Measurements from ENCODE around the gene MYLK.

The MYLK gene

DNA sequence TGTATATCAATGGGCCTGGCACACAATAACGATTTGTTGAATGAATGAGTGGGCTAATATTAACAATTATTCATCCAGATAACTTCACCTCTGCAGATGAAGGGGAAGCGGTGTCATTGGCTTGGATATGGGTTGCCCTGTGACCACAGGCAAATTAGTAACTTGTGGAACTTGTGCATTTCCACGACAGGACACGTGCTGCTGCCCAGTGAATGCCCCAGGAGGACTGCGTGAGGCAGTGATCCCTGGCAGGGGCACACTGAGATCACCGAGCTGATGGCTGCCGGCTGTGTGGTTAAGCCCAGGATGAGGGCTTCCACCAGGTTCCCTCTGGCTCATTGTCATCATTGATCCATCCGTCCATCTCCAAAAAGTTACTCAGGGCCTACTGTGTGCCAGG, 215.2 kb downstream of the MYLK start:
- H3K4me3 ChIP-seq (ENCODE audit: low read depth, low read length): no peak overlapping the region
- H3K36me3 ChIP-seq (ENCODE audit: control insufficient read depth, insufficient read depth, low read length): no peaks in the 10 kb centered on the region
- H3K4me1 ChIP-seq (ENCODE audit: control insufficient read depth, insufficient read depth, low read length): no peaks in the 10 kb centered on the region
- no peaks in the 10 kb centered on the region for H3K27me3 ChIP-seq (ENCODE audit: control insufficient read depth, insufficient read depth, low read length)
- no peaks in the 10 kb centered on the region for H3K9me3 ChIP-seq (ENCODE audit: control insufficient read depth, insufficient read depth, low read depth, low read length)
- H3K27ac ChIP-seq (ENCODE audit: low read depth, low read length): no peak overlapping the region
- H3K9ac ChIP-seq (ENCODE audit: low read length): no peak overlapping the region

- no peaks in the 10 kb centered on the region for H3K36me3 ChIP-seq (ENCODE audit: control insufficient read depth, insufficient read depth, low read length)
- H3K9ac ChIP-seq (ENCODE audit: low read length): no peak overlapping the region
- H3K9me3 ChIP-seq (ENCODE audit: control insufficient read depth, insufficient read depth, low read depth, low read length): no peaks in the 10 kb centered on the region
- H3K4me3 ChIP-seq (ENCODE audit: low read depth, low read length): no peak overlapping the region
- H3K4me1 ChIP-seq (ENCODE audit: control insufficient read depth, insufficient read depth, low read length): no peaks in the 10 kb centered on the region
- no peaks in the 10 kb centered on the region for H3K27me3 ChIP-seq (ENCODE audit: control insufficient read depth, insufficient read depth, low read length)
- no peak overlapping the region for H3K27ac ChIP-seq (ENCODE audit: low read depth, low read length)
Observed at GRCh38 chr3:123667784-123668183, 216.3 kb downstream of the MYLK start.

- Histone ChIP-seq H3K9ac (ENCODE audit: low read length) (no peak overlapping the region), H3K27ac (ENCODE audit: low read depth, low read length) (no peak overlapping the region), H3K36me3 (ENCODE audit: control insufficient read depth, insufficient read depth, low read length) (no peaks in the 10 kb centered on the region), H3K9me3 (ENCODE audit: control insufficient read depth, insufficient read depth, low read depth, low read length) (no peaks in the 10 kb centered on the region), H3K27me3 (ENCODE audit: control insufficient read depth, insufficient read depth, low read length) (no peaks in the 10 kb centered on the region), H3K4me1 (ENCODE audit: control insufficient read depth, insufficient read depth, low read length) (no peaks in the 10 kb centered on the region), H3K4me3 (ENCODE audit: low read depth, low read length) (no peak overlapping the region)
Observed at GRCh38 chr3:123664753-123665152, 219.4 kb downstream of the MYLK start.

GRCh38 chr3:123663977-123664376, 220.2 kb downstream of the MYLK start:
- H3K27me3 ChIP-seq (ENCODE audit: control insufficient read depth, insufficient read depth, low read length): no peaks in the 10 kb centered on the region
- no peak overlapping the region for H3K9ac ChIP-seq (ENCODE audit: low read length)
- no peaks in the 10 kb centered on the region for H3K4me1 ChIP-seq (ENCODE audit: control insufficient read depth, insufficient read depth, low read length)
- no peaks in the 10 kb centered on the region for H3K9me3 ChIP-seq (ENCODE audit: control insufficient read depth, insufficient read depth, low read depth, low read length)
- no peaks in the 10 kb centered on the region for H3K36me3 ChIP-seq (ENCODE audit: control insufficient read depth, insufficient read depth, low read length)
- no peak overlapping the region for H3K27ac ChIP-seq (ENCODE audit: low read depth, low read length)
- no peak overlapping the region for H3K4me3 ChIP-seq (ENCODE audit: low read depth, low read length)

DNA sequence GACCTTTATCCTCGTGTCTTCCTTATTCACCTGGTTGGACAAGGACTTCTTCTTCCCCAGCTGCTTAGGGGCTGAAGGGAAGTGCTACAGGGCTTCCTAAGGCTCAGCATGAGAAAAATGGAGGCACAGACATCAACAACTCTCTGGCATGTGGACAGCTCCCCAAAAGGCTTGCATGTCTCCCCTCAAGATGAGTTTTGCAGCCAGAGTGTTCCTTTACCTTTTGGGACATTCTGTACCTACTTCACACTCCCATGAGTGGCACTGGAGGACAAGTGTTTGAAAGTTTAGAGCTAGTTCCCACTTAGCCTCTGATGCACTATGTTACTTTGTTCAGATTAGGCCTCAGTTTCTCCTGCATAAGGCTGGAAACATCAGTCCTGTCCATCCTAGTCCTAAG, 222.2 kb downstream of the MYLK start:
- H3K4me3 ChIP-seq (ENCODE audit: low read depth, low read length): no peak overlapping the region
- no peak overlapping the region for H3K27ac ChIP-seq (ENCODE audit: low read depth, low read length)
- H3K4me1 ChIP-seq (ENCODE audit: control insufficient read depth, insufficient read depth, low read length): no peaks in the 10 kb centered on the region
- H3K27me3 ChIP-seq (ENCODE audit: control insufficient read depth, insufficient read depth, low read length): no peaks in the 10 kb centered on the region
- peaks cover 7% of the 10 kb centered on the region for H3K9me3 ChIP-seq (ENCODE audit: control insufficient read depth, insufficient read depth, low read depth, low read length)
- H3K9ac ChIP-seq (ENCODE audit: low read length): no peak overlapping the region
- peaks cover 3% of the 10 kb centered on the region for H3K36me3 ChIP-seq (ENCODE audit: control insufficient read depth, insufficient read depth, low read length)

DNA sequence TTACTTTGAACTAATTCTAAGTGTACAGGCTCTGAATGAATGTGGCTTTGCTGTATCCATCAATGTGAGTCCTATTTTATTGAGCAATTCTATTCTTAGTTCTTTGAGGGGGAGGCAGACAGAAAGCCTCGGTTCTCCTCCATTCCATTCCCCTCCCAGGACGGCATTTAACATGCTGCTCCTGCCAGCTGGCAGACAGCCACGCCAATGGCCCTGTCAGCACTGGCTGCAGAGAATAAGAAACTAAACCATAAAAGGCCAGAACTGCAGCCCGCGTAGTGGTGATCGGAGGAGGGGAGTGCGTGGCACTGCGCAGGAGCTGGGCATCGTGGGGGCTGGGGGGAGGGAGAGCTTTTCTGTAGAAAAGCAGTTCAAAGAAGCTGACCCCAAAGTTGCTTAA, 223.2 kb downstream of the MYLK start:
- Histone ChIP-seq H3K4me3 (ENCODE audit: low read depth, low read length) (no peak overlapping the region), H3K4me1 (ENCODE audit: control insufficient read depth, insufficient read depth, low read length) (no peaks in the 10 kb centered on the region)

DNA sequence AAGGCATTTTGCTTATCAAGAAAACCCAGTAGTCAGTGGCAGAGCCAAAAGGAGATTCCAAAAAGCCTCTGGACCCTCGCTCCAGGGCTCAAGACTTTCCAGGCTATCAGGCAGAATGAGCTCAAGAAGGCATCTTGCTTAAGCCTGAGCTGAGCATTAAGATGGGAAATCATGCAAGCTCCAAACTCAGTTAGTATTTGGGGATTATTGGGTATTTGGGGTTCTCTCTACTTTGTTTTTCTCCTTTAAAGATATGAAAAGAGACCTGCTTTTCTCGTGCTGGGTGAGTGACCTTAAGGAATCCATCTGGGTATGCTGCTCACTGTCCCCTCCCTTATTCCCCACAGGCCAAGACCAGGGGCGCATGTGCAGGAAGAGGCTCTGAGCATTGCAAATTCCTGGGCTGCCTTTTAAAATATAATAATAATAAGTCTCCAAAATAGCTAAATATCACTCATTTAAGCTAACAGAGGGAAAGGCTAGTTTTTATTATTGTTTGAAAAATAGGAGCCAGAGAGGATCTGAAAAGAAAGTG, 223.9 kb downstream of the MYLK start:
- H3K9ac ChIP-seq (ENCODE audit: low read length): no peak overlapping the region
- H3K27me3 ChIP-seq (ENCODE audit: control insufficient read depth, insufficient read depth, low read length): no peaks in the 10 kb centered on the region
- H3K9me3 ChIP-seq (ENCODE audit: control insufficient read depth, insufficient read depth, low read depth, low read length): peaks cover 10% of the 10 kb centered on the region
- no peak overlapping the region for H3K4me3 ChIP-seq (ENCODE audit: low read depth, low read length)
- H3K4me1 ChIP-seq (ENCODE audit: control insufficient read depth, insufficient read depth, low read length): no peaks in the 10 kb centered on the region
- no peak overlapping the region for H3K27ac ChIP-seq (ENCODE audit: low read depth, low read length)
- H3K36me3 ChIP-seq (ENCODE audit: control insufficient read depth, insufficient read depth, low read length): peaks cover 5% of the 10 kb centered on the region

More for the DNA sequence above, 223.2 kb downstream of the MYLK start:
- H3K9ac ChIP-seq (ENCODE audit: low read length): no peak overlapping the region
- H3K36me3 ChIP-seq (ENCODE audit: control insufficient read depth, insufficient read depth, low read length): peaks cover 5% of the 10 kb centered on the region
- no peak overlapping the region for H3K27ac ChIP-seq (ENCODE audit: low read depth, low read length)
- H3K9me3 ChIP-seq (ENCODE audit: control insufficient read depth, insufficient read depth, low read depth, low read length): peaks cover 10% of the 10 kb centered on the region
- no peaks in the 10 kb centered on the region for H3K27me3 ChIP-seq (ENCODE audit: control insufficient read depth, insufficient read depth, low read length)

DNA sequence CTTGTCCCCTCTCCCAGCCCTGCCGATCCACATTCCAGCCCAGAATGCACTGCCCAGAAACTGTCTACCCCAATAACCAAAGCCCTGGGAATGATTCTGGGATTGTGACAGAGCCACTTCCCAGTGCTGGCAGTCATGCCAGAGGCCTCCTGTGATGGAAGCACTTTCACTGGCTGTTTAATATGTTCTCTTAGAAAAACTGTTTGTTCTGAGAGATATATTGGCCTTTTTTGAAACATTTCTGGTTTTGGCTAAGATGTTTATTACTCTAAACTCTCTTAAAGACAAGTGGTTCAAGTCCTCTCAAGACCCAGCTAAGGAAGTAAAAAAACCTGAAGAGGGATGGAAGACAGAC, 225.3 kb downstream of the MYLK start:
- Histone ChIP-seq H3K27ac (ENCODE audit: low read depth, low read length) (no peak overlapping the region), H3K36me3 (ENCODE audit: control insufficient read depth, insufficient read depth, low read length) (peaks cover 5% of the 10 kb centered on the region), H3K4me1 (ENCODE audit: control insufficient read depth, insufficient read depth, low read length) (no peaks in the 10 kb centered on the region), H3K4me3 (ENCODE audit: low read depth, low read length) (no peak overlapping the region), H3K9me3 (ENCODE audit: control insufficient read depth, insufficient read depth, low read depth, low read length) (peaks cover 10% of the 10 kb centered on the region), H3K27me3 (ENCODE audit: control insufficient read depth, insufficient read depth, low read length) (no peaks in the 10 kb centered on the region), H3K9ac (ENCODE audit: low read length) (no peak overlapping the region)

DNA sequence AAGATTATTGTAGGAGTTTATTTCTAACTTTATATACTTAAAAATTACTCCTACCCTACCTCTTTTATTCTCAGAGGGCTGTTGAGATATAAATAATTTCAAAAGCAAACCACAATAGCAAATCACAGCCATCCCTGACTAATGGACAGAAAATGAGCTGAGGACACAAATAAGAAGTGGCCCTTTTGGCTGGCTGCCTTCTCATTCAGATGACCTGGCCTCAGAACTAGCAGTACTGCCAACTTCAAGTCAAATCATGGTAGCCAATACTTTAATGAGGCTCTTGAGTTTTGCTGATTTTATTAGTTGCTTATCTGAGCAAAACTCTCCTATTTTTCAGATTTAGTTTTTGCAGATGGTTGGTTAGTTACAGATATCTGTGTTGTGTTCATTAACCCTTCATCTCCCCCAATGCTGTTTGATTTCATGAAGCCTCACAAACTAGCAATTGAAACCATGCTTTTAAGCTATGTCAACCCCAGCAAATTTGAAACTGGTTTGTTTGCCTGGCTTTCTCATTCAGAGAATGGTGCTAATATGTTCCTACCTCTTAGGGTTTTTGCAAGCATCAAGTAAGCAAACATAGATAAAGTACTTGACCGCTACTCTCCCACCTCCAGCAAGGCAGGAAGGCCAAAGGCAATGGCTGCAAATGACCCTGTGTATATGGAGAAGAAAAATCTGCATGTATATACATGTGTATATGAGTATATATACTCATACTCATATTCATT, 225.8 kb downstream of the MYLK start:
- H3K9ac ChIP-seq (ENCODE audit: low read length): no peak overlapping the region
- H3K4me1 ChIP-seq (ENCODE audit: control insufficient read depth, insufficient read depth, low read length): no peaks in the 10 kb centered on the region
- no peak overlapping the region for H3K27ac ChIP-seq (ENCODE audit: low read depth, low read length)
- H3K4me3 ChIP-seq (ENCODE audit: low read depth, low read length): no peak overlapping the region
- H3K36me3 ChIP-seq (ENCODE audit: control insufficient read depth, insufficient read depth, low read length): peaks cover 5% of the 10 kb centered on the region
- no peaks in the 10 kb centered on the region for H3K27me3 ChIP-seq (ENCODE audit: control insufficient read depth, insufficient read depth, low read length)
- H3K9me3 ChIP-seq (ENCODE audit: control insufficient read depth, insufficient read depth, low read depth, low read length): peaks cover 10% of the 10 kb centered on the region

- H3K36me3 ChIP-seq (ENCODE audit: control insufficient read depth, insufficient read depth, low read length): peaks cover 5% of the 10 kb centered on the region
- H3K4me3 ChIP-seq (ENCODE audit: low read depth, low read length): no peak overlapping the region
- H3K9ac ChIP-seq (ENCODE audit: low read length): no peak overlapping the region
- H3K9me3 ChIP-seq (ENCODE audit: control insufficient read depth, insufficient read depth, low read depth, low read length): peaks cover 10% of the 10 kb centered on the region
- no peaks in the 10 kb centered on the region for H3K27me3 ChIP-seq (ENCODE audit: control insufficient read depth, insufficient read depth, low read length)
- H3K27ac ChIP-seq (ENCODE audit: low read depth, low read length): no peak overlapping the region
- H3K4me1 ChIP-seq (ENCODE audit: control insufficient read depth, insufficient read depth, low read length): no peaks in the 10 kb centered on the region
Observed at GRCh38 chr3:123657568-123657967, 226.6 kb downstream of the MYLK start.

DNA sequence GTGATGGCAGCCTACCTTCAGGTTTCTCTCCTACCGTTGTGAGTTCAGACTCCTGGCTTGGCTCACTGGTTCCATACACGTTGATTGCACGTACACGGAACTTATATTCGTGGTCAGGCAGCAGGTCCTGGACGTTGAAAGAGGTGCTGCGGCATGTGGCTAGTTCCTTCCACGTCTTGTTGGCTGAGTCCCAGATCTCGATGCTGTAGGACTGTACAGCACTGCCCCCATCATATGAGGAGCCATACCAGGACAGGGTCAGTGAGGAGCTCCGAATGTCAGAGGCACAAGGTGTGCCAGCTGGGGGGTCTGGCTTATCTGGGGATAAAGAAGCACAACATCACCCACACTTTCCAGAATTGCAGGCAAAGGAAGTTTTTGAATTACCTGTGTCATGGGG, 227.0 kb downstream of the MYLK start:
- Histone ChIP-seq H3K27me3 (ENCODE audit: control insufficient read depth, insufficient read depth, low read length) (no peaks in the 10 kb centered on the region), H3K4me3 (ENCODE audit: low read depth, low read length) (no peak overlapping the region), H3K9me3 (ENCODE audit: control insufficient read depth, insufficient read depth, low read depth, low read length) (peaks cover 10% of the 10 kb centered on the region), H3K9ac (ENCODE audit: low read length) (no peak overlapping the region), H3K4me1 (ENCODE audit: control insufficient read depth, insufficient read depth, low read length) (peaks cover 1% of the 10 kb centered on the region), H3K36me3 (ENCODE audit: control insufficient read depth, insufficient read depth, low read length) (peaks cover 5% of the 10 kb centered on the region), H3K27ac (ENCODE audit: low read depth, low read length) (no peak overlapping the region)
